Measurements from ENCODE around the gene POLR3E.
A peak's percentile ranks its signal among the peaks of the same experiment; 100 is the strongest.

Gene POLR3E

DNA sequence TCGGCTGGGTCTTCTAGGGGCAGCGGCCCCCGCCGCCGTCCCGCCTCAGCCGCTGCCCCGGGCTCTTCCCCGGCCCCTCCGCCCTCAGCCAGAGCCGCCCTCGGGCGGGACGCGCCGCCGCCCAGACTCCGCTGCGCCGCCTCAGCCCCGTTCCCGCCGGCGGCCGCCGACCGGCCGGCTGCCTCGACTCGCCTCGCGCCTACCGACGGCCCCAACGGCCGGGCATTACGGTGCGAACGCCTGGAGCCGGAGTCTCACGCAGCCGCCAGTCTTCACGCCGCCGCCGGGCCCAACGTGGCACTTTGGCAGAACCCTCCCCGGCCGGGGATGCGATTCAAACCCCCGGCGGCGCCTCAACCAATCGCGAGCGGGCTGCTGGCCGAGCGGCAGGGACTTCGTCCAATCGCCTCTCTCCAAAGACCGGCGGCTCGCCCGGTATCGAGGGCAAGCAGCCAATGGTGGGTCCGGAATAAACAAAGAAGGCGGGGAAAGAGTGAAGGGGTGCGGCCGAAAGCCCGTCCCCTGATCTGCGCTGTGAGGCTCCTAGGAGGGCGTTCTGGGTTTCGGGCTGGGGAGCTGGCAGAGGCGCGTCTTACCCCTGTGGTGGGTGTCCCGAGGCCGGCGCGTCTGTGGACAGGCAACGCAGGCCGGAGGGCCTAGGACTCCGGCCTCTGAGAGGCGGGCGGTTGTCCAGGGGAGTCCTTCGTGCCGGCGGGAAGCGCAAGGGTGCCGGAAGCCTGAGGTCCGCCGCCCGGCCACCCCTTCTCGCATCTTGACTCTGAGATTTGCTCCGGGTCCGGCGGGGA is 77.3 kb downstream of the POLR3E start, which contains the start of gene CDR2:
Gene CDR2 (minus strand): TSS at position 309 of the 806 bp plus-strand sequence. CDS start 310 bp downstream, outside the sequence.
- ATAC-seq (ENCODE audit: insufficient read depth, low read depth) (peak; percentile 95), DNase-seq (peak; percentile 98)
- peak within 1 kb of the TSS; percentile 96 for H2AFZ ChIP-seq (ENCODE audit: low read depth, low read length)
- H3K27me3 ChIP-seq (ENCODE audit: insufficient read depth, low read length, poor library complexity) = no peaks in the 10 kb centered on the region
- H3K27ac ChIP-seq (ENCODE audit: low read length) = peak within 1 kb of the TSS; percentile 65
- H3K4me3 ChIP-seq (ENCODE audit: low read depth in 1 of 2, low read length in 2 of 2) = peak within 1 kb of the TSS; percentile 75 to 77
- H3K9ac ChIP-seq (ENCODE audit: low read depth, low read length) = peak within 1 kb of the TSS; percentile 77
- H4K20me1 ChIP-seq (ENCODE audit: insufficient read depth, low read length) = peaks cover 1% of the 10 kb centered on the region; the same call in 1 of the 2 replicates
- H3K79me2 ChIP-seq (ENCODE audit: insufficient read depth, low read length) = peaks cover 37% of the 10 kb centered on the region
- peaks cover 42% of the 10 kb centered on the region for H3K4me1 ChIP-seq (ENCODE audit: insufficient read depth, low read length)
- peak within 1 kb of the TSS; percentile 87 for H3K4me2 ChIP-seq (ENCODE audit: insufficient read depth, low read length)
- no peaks in the 10 kb centered on the region for H3K36me3 ChIP-seq (ENCODE audit: insufficient read depth, low read length)
- TF ChIP-seq, protein P1, sequence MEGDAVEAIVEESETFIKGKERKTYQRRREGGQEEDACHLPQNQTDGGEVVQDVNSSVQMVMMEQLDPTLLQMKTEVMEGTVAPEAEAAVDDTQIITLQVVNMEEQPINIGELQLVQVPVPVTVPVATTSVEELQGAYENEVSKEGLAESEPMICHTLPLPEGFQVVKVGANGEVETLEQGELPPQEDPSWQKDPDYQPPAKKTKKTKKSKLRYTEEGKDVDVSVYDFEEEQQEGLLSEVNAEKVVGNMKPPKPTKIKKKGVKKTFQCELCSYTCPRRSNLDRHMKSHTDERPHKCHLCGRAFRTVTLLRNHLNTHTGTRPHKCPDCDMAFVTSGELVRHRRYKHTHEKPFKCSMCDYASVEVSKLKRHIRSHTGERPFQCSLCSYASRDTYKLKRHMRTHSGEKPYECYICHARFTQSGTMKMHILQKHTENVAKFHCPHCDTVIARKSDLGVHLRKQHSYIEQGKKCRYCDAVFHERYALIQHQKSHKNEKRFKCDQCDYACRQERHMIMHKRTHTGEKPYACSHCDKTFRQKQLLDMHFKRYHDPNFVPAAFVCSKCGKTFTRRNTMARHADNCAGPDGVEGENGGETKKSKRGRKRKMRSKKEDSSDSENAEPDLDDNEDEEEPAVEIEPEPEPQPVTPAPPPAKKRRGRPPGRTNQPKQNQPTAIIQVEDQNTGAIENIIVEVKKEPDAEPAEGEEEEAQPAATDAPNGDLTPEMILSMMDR (IDR thresholded peaks at IDR 0.05; ENCODE audit: borderline replicate concordance, extremely low read depth, low read length, poor library complexity, severe bottlenecking) = no peak
- TF ChIP-seq EZH2 (IDR thresholded peaks at IDR 0.05; ENCODE audit: borderline replicate concordance, low read depth, low read length, severe bottlenecking) = no peak
- no peaks in the 10 kb centered on the region for H3K9me3 ChIP-seq (ENCODE audit: insufficient read depth, low read length, severe bottlenecking)

DNA sequence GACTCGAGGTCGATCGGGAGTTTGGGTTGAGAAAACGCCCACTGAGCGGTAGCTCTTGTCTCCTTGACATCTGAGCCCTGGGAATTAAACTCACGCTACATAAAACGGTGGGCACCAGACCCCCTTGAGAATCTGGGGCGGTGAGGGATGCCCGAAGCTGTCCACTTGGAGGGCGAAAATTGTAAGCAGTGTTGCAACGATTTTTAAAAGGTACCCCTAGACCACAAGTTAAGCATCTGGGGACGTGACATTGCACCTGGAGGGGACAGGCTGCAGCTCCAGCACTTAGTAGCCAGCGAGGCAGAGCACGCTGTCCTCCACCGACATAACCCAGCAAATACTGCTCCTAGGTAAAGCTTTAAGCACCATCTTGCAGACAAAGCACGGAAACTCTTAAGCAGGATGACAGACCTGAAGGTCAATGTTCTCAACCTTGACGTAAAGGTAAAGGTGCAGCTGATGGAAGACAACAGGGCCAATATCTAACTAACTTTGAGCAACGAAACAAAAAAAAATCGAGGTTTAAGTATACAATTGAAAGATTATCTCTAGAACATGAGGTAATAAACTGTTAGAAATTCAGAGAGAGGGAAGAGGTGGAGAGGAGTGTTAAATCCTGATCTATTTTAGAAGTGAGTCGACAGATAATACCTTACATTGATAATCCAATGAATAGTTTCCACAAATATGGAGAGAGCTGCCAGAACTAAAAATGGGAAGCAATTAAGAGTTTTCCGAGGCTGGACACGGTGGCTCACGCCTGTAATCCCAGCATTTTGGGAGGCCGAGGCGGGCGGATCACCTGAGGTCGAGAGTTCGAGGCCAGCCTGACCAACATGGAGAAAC is 78.1 kb downstream of the POLR3E start:
- peaks cover 34% of the 10 kb centered on the region for H3K79me2 ChIP-seq (ENCODE audit: insufficient read depth, low read length)
- peak overlapping the region; percentile 52; the same call in 1 of the 2 replicates for H3K27ac ChIP-seq (ENCODE audit: low read length)
- DNase-seq = no peak
- no peaks in the 10 kb centered on the region for H3K36me3 ChIP-seq (ENCODE audit: insufficient read depth, low read length)
- no peak for ATAC-seq (ENCODE audit: insufficient read depth, low read depth)
- H3K27me3 ChIP-seq (ENCODE audit: insufficient read depth, low read length, poor library complexity) = no peaks in the 10 kb centered on the region
- H3K9me3 ChIP-seq (ENCODE audit: insufficient read depth, low read length, severe bottlenecking) = no peaks in the 10 kb centered on the region
- H3K4me1 ChIP-seq (ENCODE audit: insufficient read depth, low read length) = peaks cover 34% of the 10 kb centered on the region
- H4K20me1 ChIP-seq (ENCODE audit: insufficient read depth, low read length) = no peaks in the 10 kb centered on the region; the same call in 1 of the 2 replicates
- peak overlapping the region; percentile 96 for H2AFZ ChIP-seq (ENCODE audit: low read depth, low read length)
- H3K4me3 ChIP-seq (ENCODE audit: low read depth in 1 of 2, low read length in 2 of 2) = peak overlapping the region; percentile 75 to 77; a peak in 3 of 4 replicates
- peak overlapping the region; percentile 77 for H3K9ac ChIP-seq (ENCODE audit: low read depth, low read length)
- H3K4me2 ChIP-seq (ENCODE audit: insufficient read depth, low read length) = peak overlapping the region; percentile 87
- TF ChIP-seq, protein P1 (IDR thresholded peaks at IDR 0.05; ENCODE audit: borderline replicate concordance, extremely low read depth, low read length, poor library complexity, severe bottlenecking) = no peak
- TF ChIP-seq EZH2 (IDR thresholded peaks at IDR 0.05; ENCODE audit: borderline replicate concordance, low read depth, low read length, severe bottlenecking) = no peak

DNA sequence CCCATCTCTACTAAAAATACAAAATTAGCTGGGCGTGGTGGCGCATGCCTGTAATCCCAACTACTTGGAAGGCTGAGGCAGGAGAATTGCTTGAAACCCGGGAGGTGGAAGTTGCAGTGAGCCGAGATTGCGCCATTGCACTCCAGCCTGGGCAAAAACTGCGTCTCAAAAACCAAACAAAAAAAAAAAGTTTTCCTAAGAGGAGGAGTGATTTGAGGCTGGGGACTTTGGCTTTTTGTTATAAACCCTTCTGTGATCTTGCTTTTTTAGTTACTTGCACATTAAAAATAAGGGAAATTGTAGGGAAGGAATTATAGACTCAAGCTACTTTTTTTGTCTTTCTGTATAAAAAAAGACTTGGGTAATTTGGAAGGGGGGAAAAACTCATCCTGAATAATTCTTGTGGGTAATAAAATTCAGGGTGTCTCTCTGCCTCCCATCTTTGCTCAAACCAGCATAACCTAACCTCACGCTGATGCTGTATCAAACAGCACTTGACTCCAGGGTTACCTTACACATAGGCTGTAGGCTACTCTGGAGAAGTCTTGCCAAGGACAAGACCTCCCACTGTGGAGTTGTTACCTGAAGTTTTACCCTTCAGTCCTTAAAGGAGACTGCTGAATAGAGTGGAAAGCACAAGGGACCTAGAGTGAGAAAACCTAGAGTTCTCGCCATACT is 78.9 kb downstream of the POLR3E start:
- TF ChIP-seq, protein P1 (IDR thresholded peaks at IDR 0.05; ENCODE audit: borderline replicate concordance, extremely low read depth, low read length, poor library complexity, severe bottlenecking) = no peak
- TF ChIP-seq EZH2 (IDR thresholded peaks at IDR 0.05; ENCODE audit: borderline replicate concordance, low read depth, low read length, severe bottlenecking) = no peak
- Histone ChIP-seq H3K4me1 (ENCODE audit: insufficient read depth, low read length) (peaks cover 31% of the 10 kb centered on the region), H3K9me3 (ENCODE audit: insufficient read depth, low read length, severe bottlenecking) (no peaks in the 10 kb centered on the region), H3K36me3 (ENCODE audit: insufficient read depth, low read length) (no peaks in the 10 kb centered on the region), H3K27me3 (ENCODE audit: insufficient read depth, low read length, poor library complexity) (no peaks in the 10 kb centered on the region), H2AFZ (ENCODE audit: low read depth, low read length) (no peak overlapping the region), H3K9ac (ENCODE audit: low read depth, low read length) (no peak overlapping the region), H4K20me1 (ENCODE audit: insufficient read depth, low read length) (no peaks in the 10 kb centered on the region), H3K4me2 (ENCODE audit: insufficient read depth, low read length) (no peak overlapping the region), H3K27ac (ENCODE audit: low read length) (no peak overlapping the region), H3K4me3 (ENCODE audit: low read depth in 1 of 2, low read length in 2 of 2) (no peak overlapping the region), H3K79me2 (ENCODE audit: insufficient read depth, low read length) (peaks cover 29% of the 10 kb centered on the region)
- ATAC-seq (ENCODE audit: insufficient read depth, low read depth) (no peak), DNase-seq (no peak)

All from DND-41 (cell line).